ENCODE data around the gene SLC66A2.

SLC66A2 gene

GRCh38 chr18:79938196-79938595 lies 13.3 kb downstream of the SLC66A2 start:
- DNase-seq (ENCODE audit: low read depth in 1 of 2, low spot score in 1 of 2), result no peak

- DNase-seq (ENCODE audit: low read depth in 1 of 2, low spot score in 1 of 2), result no peak
Measured at GRCh38 chr18:79937103-79937860, 14.2 kb downstream of the SLC66A2 start.

GRCh38 chr18:79936641-79937040 lies 14.8 kb downstream of the SLC66A2 start:
- DNase-seq (ENCODE audit: low read depth in 1 of 2, low spot score in 1 of 2), result no peak

GRCh38 chr18:79935925-79936324 lies 15.5 kb downstream of the SLC66A2 start:
- DNase-seq (ENCODE audit: low read depth in 1 of 2, low spot score in 1 of 2), result no peak

- no peak for DNase-seq (ENCODE audit: low read depth in 1 of 2, low spot score in 1 of 2)
Measured at GRCh38 chr18:79935499-79935898, 16.0 kb downstream of the SLC66A2 start.

GRCh38 chr18:79935098-79935480 lies 16.4 kb downstream of the SLC66A2 start:
- no peak for DNase-seq (ENCODE audit: low read depth in 1 of 2, low spot score in 1 of 2)

- DNase-seq (ENCODE audit: low read depth in 1 of 2, low spot score in 1 of 2), result no peak
Measured at GRCh38 chr18:79934311-79935097, 16.9 kb downstream of the SLC66A2 start.

- no peak for DNase-seq (ENCODE audit: low read depth in 1 of 2, low spot score in 1 of 2)
Measured at GRCh38 chr18:79933765-79934164, 17.7 kb downstream of the SLC66A2 start.

- no peak for DNase-seq (ENCODE audit: low read depth in 1 of 2, low spot score in 1 of 2)
Measured at GRCh38 chr18:79932907-79933306, 18.5 kb downstream of the SLC66A2 start.

GRCh38 chr18:79931475-79931874 lies 20.0 kb downstream of the SLC66A2 start:
- DNase-seq (ENCODE audit: low read depth in 1 of 2, low spot score in 1 of 2), result no peak

GRCh38 chr18:79930020-79930642 lies 21.3 kb downstream of the SLC66A2 start:
- no peak for DNase-seq (ENCODE audit: low read depth in 1 of 2, low spot score in 1 of 2)

GRCh38 chr18:79928563-79928960 lies 22.9 kb downstream of the SLC66A2 start:
- no peak for DNase-seq (ENCODE audit: low read depth in 1 of 2, low spot score in 1 of 2)

GRCh38 chr18:79927607-79928562 lies 23.6 kb downstream of the SLC66A2 start:
- DNase-seq (ENCODE audit: low read depth in 1 of 2, low spot score in 1 of 2), result no peak

- no peak for DNase-seq (ENCODE audit: low read depth in 1 of 2, low spot score in 1 of 2)
Measured at GRCh38 chr18:79926715-79927606, 24.5 kb downstream of the SLC66A2 start.

GRCh38 chr18:79926306-79926705 lies 25.1 kb downstream of the SLC66A2 start:
- DNase-seq (ENCODE audit: low read depth in 1 of 2, low spot score in 1 of 2), result no peak

- DNase-seq (ENCODE audit: low read depth in 1 of 2, low spot score in 1 of 2), result no peak
Measured at GRCh38 chr18:79924814-79925731, 26.4 kb downstream of the SLC66A2 start.

- DNase-seq (ENCODE audit: low read depth in 1 of 2, low spot score in 1 of 2), result no peak
Measured at GRCh38 chr18:79923896-79924585, 27.4 kb downstream of the SLC66A2 start.

GRCh38 chr18:79922971-79923411 lies 28.5 kb downstream of the SLC66A2 start:
- DNase-seq (ENCODE audit: low read depth in 1 of 2, low spot score in 1 of 2), result no peak

Measured in activated CD4-positive, alpha-beta T cell treated with anti-CD3 and anti-CD28 coated beads, Interleukin-2, amount 50 U/mL, for 24 hours (primary cell).